GM19035 (cell line): Measurements from ENCODE around the gene KCNN3.

Experiments used
- ATAC-seq: cut with Tn5 transposase; IDR thresholded peaks from one replicate; pipeline ENCODE4 v1.9.1; 2021; ENCODE audit not compliant: unreplicated experiment

The KCNN3 gene

DNA sequence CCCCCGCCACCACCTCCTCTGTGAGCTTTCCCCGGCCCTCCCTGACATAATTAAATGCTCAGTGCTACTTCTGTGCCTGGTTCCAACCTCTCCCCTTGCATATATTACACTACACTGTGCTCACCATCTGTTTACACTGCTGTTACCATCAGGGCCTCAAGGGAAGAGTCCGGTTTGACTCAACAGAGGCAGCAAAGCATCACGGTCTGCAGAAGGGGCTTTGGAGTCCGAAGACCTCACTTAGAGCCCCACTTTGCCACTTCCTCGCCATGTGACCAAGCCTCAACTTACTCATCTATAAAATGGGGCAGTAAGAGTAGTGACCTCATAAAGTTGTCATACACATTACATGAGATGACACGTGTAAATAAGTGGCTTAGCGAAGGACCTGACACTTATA is 27.4 kb downstream of the KCNN3 start:
- ATAC-seq: no peak

DNA sequence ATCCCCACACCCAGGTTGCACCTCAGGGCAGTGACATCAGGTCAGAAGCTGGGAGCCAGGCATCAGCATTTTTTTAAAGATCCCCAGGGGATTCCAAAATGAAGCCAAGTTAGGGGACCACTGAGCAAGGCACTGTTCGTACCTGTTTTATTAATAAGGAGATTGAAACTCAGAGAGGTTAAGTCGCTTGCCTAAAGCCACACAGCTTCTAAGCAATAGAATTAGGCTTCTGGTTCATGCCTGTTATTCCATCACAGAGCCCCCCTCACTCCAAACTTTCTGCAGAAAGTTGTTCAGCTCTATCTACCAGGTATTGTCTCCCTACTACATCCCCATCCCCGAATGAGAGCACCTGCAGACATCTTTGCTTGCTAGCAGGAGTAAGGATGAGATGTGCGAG is 28.7 kb downstream of the KCNN3 start:
- no peak for ATAC-seq

DNA sequence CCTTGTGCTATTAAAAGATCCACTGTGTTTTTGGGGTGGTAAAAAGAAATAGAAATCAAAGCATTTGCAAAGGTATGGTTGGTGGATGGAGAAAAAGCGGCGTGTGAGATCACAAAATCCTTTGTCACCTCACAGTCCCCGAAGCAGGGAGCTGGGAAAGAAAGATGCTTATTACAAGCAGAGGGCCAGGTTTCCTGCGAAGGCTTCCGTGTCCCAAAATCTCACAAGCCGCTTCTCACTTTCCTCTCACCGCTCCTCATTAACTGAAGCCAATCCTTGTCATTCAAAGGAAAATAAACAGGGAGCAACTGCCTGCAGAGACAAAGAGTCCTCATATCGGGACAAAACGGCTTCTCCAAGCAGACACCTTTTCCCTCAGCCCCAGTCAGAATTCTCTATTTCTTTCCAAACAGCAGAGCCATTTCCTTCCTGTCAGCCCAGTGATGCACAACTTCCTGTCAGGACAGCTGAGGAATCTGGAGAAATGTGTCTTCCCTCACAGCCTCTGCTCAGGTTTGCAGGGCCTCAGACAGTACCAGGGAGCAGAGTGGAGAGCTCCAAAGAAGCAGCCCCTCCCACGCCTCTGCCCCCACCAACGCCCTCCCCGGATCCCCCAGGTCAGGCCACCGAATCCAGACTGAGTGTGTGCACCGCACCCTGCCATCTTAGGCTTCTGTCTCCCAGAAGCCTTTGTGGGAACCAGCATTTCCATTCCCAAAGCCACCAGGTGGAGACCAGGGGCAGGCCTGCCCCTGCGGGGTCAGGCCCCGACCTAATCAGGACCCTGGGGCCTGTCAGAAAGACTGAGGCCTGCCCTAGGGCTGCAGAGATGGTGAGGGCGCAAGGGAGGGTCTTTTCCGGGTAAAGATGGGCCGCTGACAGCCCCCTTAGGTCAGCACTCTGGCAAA is 29.6 kb downstream of the KCNN3 start:
- no peak for ATAC-seq

DNA sequence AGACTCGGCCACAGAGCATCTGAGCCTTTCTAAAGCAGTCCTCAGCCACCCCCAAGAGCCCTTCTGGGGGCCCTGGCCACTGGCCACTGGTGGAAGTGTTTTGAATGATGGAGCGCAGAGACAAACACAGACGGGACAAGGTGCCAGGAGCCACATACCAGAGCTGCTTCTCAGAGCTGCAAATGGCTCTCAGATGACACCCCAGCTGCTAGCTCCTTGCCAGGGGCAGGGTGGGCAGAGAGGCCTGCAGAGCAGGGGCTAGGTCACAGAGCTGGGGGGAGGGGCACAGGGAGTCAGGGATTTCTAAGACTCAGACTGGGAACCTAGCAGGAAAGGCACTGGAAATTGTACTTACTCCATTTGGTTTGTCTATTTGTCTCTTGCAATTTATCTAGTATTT is 30.4 kb downstream of the KCNN3 start:
- no peak for ATAC-seq

DNA sequence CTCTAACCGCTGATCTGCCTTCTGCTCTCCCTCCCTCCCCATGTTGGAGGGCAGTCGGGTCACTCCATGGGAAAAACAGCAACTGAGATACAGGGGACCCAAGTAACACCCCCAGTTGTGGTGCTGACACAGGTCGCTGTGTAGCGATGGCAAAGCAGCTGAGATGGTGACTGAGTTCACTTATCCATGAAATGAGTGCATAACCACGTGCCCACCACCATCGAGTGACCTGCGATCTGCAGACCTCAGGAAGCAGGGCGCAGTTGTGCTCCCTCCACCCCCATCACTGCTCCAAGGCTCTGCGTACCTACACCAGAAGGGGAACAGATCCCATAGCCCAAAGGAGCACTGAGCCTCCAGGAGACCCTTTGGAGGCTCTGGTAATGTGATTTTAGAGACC is 31.1 kb downstream of the KCNN3 start:
- no peak for ATAC-seq

DNA sequence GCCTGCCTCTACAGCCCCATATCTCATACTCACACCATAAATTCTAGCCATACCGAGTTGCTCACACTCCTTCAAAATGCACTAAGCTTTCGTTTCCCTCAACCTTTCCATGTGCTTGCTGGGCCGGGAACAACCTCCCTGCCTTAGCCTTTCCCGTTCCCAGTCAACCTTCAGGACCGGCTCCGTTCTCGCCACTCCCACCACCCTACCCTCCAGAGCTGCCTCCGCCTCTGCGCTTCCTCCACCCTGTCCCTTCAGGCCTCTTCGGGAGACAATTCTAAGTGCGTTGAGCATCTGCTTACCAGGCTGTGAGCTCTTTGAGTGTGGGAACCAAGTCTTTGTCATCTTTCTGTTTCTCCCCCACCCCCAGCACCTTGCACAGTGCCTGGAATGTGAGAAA is 31.6 kb downstream of the KCNN3 start:
- ATAC-seq: no peak

DNA sequence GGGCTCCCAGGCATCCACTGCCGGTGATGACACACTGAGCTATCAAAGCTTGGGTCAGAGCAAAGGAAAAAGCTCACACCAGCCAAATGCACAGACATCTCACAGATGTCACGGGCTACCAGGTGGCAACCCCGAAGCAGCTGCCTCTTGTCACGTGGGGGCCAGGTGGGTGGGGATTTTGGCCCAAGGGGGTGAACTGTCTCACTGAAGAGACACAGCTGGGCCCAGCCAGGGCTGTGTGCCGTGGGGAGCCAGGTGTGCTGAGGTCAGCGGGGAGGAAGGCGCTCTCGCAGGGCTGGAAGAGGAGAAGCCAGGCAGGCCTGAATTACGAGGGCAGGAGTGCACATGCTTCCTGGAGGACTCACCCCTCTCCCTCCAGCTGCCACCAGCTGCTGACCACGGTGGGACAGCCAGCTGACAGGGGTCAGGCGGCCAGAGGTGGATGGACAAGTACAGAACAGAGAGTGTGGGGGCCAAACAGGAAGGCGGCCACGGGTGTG is 32.4 kb downstream of the KCNN3 start:
- ATAC-seq: no peak

DNA sequence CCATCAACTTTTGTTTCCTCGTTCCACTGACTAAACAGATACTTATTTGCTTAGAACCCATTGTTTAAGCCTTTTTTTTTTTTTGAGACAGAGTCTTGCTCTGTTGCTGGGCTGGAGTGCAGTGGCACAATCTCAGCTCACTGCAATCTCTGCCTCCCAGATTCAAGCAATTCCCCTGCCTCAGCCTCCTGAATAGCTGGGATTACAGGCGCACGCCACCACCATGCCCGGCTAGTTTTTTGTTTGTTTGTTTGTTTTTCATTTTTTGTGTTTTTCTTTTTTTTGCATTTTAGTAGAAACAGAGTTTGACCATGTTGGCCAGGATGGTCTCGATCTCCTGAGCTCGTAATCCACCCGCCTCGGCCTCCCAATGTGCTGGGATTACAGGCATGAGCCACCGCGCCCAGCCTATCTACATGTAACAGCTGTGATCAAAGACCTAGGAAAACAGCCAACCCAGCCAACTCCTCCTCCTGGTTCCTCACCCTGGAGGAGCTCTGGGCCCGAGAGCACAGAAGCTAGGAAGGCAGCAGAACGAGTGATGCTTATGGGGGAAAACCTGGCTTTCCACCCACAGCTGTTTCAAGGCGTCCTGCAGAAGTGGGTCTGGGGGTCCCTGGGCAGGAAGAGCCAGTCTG is 32.9 kb downstream of the KCNN3 start:
- ATAC-seq: no peak

DNA sequence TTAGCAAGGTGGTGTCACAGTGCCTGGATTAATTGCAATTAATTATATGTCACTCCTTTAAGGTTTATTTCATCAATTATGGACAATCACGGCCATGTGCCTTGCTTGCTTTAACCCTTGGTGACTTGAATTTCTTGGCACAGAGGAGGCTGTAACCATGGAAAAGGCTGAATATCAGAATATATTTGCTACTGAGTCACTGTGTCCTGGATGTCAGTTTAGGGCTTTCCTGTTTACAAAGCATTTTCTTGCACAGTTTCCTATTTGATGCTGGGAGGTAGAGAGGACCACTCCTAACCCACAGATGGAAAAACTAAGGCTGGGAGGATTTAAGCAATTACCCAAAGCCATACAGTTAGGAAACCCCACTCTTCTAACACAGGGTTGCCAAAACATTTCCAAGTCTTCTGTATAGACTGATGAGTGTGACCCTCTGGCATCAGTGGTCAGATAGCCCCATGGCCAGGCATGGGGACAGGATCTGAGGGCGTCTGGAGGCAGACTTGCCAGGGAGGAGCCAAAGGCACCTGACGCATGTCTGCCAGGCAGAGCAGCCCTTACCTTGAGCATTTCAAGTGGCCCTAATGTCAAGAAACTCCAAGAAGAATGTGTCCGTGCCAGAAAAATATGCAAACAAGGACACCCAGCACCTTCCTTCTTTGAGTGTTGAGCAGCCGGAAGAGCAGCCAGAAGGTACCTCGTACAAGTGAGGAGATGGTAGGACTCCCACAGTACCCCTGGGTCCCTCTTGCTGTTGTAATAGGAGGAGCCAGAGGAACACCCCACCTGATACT is 34.4 kb downstream of the KCNN3 start:
- no peak for ATAC-seq

DNA sequence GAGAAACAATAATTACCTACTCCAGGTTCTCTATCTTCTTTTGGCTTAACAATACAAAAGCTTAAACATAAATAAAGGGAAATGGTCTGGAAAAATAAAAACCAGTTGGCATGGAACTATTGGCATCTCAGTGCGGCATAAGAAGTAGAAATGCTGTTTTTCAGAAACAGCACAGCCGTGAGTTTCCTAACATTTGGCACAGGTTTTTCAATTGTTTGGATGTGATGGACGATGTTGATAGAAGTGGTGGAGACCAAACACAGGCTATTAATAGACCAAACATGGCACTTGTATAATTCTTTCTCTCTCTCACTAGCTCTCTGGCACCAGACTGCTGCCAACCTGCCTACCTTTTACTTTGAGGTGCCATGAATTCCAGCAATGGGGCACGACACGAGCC is 36.2 kb downstream of the KCNN3 start:
- ATAC-seq: no peak

DNA sequence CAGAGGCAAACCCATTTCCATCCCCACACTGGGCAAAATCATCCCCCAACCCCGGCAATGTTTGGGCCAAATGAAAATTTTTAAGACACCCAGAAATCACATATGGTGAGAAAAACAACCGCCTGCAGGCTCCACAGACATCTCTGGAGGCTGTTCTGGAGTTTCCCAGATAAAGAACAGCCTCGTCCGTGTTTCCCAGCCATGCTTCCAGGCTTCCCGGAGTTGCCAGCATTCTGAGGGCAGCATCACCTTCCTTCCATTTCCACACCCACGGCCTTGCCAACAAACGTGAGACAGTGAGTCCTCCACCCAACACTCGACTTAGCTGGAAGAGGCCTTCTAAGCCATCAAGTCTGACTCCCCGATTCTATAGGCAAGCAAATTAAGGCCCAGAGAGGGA is 36.9 kb downstream of the KCNN3 start:
- no peak for ATAC-seq

DNA sequence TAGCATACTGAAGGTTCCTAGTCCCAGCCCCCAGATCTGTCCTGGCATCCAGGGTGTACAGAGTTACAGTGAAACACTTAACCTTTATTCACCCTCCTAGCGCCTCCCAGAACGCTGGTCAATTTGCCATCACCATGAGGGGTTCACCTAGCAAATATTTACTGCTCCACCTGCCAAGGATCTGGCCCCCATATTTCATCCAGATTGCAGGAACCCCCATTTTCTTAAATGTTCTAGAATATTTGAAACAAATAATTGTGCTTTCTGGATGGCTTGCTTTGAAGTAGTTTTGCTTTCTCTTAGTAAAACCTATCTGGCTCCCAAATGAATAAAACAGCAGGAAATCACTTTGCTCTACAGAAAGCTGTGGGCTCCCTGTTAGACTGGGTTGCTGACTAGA is 37.7 kb downstream of the KCNN3 start:
- ATAC-seq: no peak

DNA sequence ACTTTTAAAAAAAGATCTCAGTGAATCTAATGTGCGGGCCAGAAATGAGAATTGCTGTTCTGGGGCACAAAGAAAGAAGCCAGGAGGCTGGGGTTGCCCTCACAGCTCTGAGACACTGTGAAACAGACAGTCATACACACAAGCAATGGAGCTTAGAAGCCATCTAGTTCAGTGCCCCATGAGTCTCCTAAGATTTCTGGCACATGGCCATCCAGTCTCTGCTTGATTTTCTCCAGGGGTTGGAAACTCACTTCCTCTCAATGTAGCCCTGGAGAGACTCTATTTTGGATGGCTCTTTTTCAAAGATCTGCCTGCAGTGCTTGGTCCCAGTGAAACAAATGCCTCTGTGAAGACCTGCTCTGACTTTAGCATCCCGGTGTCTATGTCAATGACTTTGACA is 38.6 kb downstream of the KCNN3 start:
- ATAC-seq: no peak

DNA sequence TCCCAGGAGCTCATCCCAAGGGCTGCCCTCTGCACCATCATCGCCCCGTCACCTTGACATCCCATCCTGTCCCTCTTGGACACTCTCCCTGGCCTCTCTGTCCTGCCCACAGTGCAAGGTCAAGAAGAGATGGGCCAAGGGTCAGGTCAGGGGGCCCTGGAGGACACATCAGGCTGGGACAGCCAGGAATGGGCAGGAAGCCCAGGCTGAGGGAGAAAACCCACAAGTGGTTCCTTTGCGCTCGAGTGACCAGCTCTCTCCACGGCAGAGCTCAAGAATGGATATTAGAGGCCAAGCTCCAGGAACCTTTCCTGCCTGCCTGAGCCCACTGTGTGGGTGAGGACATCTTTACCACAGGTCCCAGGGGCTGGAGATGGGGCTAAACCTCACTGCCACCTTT is 41.0 kb downstream of the KCNN3 start:
- ATAC-seq: no peak

DNA sequence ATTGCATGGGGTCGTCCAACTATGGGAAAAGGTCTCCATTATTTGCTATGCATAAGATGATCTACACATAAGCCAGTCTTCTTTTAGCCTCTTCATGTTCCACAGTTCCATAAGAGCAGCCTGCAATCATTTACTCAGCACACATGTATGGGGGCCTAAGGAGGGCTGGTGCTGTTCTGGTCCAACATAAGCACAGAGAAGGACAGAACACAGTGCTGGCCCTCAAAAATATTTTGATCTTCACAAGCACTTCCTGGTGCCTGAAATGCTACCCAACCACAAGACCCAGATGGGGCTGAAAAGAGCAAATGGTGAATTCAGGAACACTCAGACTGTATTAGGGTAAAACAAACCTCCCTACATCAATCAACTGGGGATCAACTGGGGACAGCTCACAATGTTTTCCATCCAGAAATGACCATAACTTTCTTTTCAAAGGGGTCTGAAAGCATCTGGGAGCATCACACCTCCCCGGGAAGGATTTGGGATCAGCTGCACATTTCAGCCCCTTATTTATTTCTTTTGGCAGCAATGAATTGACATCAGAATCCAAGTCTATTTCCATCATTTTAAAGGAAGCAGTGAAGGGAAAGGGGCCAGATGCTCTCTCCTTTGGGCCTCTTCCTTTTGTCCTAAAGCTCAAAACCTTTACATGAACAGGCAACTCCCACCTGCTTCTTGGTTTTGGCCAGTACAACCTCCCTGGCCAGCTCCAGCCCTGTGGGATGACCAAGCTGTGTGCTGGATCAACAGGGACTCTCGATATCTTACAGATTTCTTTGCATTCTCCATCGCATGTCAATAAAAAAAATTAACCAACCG is 45.7 kb downstream of the KCNN3 start:
- no peak for ATAC-seq

DNA sequence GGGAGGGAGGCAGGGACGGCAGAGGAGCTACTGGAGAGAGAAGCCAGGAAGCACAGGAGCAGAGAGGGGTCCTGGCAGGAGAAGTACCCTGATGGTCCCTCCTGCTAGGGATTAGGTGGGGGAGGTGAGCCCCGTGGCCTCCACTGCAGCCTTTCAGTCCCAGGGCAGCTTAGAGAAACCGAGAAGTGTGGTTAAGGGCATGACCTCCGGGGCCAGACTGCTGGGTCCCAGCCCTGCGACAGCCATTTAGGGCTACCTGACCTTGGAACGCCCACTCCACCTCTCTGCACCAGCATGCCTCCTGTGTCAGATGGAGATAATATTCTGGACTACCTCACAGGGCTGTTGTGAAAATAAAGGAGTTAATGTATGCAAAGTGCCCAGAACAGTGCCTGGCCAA is 47.4 kb downstream of the KCNN3 start:
- peak; percentile 63 for ATAC-seq

DNA sequence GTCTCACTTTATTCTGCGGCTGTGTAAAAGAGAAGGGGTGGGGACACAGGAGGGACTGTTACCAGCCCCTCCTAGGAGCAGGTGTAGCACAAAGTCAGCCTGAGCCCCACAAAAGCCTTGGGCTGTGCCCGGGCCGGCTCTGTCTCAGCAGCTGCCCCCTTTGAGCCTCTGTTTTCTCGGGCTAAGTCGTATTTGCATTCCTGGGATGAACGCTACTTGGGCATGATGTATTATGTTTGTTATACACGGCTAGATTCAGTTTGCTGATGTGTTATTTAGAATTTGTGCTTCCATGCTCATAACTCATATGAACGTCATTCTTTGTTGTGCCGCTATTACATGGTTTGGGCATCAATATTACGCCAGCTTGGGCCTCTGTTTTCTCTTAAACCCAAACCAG is 47.8 kb downstream of the KCNN3 start:
- no peak for ATAC-seq

DNA sequence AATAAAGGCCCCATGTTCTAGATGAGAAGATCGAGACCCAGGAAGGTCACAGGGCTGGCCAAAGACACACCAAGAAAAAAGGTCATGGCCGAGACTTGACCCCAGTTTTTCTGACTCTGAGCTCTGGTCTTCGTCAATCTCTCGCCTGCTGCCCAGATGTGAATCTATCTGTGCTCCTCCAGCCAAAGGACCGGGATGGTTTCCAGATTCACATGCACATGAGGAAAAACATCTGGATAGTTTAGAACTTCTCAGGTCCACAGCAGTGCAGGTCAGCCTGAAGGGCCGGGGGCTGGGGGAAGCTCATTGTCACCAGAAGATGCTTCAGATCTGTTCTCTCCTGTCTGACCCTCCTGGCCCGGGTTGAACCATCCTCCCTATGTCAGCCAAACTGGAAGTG is 49.0 kb downstream of the KCNN3 start:
- ATAC-seq: no peak

DNA sequence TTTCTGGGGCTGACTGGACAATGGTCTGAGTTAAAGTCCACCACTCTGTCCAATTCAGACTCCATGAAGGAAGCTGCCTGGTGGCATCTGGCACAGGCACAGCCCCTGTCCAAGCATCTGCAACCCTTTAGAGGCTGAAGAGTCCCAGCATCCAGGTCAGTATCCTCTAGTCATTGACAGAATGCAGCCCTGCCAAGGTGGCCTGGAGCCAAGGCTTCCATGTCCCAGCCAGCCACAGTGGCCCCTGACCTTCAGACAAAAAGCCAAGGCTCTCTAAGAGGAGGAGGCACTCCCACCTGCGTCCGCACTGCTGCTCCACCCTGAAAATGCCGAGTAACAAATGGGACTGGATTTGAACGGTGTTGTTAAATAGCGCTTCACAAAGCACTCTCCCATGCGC is 49.4 kb downstream of the KCNN3 start:
- ATAC-seq: no peak

DNA sequence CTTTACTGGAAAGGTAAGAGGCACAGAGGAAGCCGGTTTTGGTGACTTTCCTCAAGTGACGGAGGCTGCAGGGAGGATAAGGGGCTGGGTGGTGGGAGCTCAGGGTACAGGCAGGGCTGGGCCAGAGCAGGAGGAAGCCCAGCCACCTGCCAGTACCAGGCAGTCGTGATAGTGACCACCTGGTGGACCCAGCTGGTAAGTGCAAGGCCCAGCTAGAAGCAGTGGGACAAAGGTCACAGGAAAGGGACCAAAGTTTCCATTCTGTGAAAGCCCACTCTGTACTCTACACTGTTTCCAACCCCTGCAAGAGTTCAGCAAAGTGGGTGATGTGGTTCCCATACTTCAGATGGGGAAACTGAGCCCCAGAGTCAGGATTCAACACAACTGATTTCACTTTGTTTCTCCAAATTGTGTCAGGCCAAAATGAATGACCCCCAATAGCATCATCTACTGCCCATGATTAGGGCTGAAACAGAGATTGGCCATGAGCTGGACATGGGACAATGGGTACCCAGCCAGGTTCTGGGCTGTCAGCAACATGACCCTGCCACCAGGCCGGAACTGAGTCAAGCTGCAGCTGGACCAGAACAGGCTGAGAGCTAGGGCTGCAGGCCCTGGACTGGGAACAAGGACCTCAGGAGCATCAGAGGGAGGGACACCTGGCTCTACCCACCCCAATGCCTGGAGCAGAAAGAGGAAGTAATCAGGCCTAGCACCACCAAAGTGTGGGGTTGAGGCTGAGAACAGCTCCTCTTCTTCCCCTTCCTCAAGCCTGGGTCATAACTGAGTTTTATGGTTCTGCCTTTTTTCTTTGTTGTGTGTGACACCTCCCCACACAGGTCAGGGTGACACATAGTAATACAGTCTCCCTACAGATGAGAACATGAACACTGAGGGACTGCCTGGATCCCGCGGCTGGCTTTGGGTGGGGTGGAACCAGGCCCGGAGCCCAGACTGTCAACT is 50.2 kb downstream of the KCNN3 start:
- no peak for ATAC-seq
